ENCODE measurements around the gene ZBTB24. TPM values are rescaled to one million over a fixed set of nuclear protein-coding genes. Genes with fewer than 3 reads are reported as not detected.

The ZBTB24 gene
- total RNA-seq, 2 experiments from 2014 or later, result 15.3 to 17.0 TPM

DNA sequence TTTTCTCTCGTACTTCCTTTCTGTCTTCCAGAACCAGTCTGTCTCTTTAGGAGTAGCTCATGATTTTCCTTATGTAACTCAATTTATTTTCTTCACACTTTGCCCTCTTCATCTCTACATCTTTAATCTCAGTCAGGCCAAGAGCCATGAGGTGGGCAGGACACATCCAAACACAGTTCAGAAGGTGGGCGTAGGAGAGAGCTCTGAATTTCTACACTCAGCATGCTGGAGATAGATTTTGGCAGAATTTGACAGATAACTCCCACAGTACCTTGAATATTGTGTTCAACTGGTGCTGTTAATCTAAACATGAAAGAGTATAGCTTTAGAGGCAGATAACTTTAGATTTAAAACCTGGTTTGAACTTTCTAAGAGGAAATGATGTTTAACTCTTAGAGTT, 23.8 kb upstream of the ZBTB24 start:
- Histone ChIP-seq H2AFZ (ENCODE audit: low read length) (no peak overlapping the region), H3K36me3 (ENCODE audit: insufficient read depth, low read length) (no peaks in the 10 kb centered on the region), H3K9me2 (ENCODE audit: insufficient read depth, low read length) (no peaks in the 10 kb centered on the region), H3K4me1 (ENCODE audit: insufficient read depth, low read length, poor library complexity, severe bottlenecking) (no peaks in the 10 kb centered on the region), H3K4me3 (ENCODE audit: low read depth, low read length, poor library complexity, severe bottlenecking) (no peak overlapping the region), H3K79me2 (ENCODE audit: insufficient read depth, low read depth, low read length) (no peaks in the 10 kb centered on the region), H3K9me3 (ENCODE audit: low read length) (no peaks in the 10 kb centered on the region), H3K4me2 (ENCODE audit: low read length) (no peak overlapping the region), H4K20me1 (ENCODE audit: insufficient read depth, low read length) (no peaks in the 10 kb centered on the region), H3K27ac (ENCODE audit: low read depth, low read length, poor library complexity, severe bottlenecking) (no peak overlapping the region)
- DNase-seq (ENCODE audit: low spot score), result no peak
- intact Hi-C loops (cut with micrococcal nuclease; ENCODE audit: unreplicated experiment), result no loop called here
- ChIA-PET CTCF (ENCODE audit: unreplicated experiment) (no interaction called here), POLR2A (no interaction called here)
- TF ChIP-seq, protein P1, sequence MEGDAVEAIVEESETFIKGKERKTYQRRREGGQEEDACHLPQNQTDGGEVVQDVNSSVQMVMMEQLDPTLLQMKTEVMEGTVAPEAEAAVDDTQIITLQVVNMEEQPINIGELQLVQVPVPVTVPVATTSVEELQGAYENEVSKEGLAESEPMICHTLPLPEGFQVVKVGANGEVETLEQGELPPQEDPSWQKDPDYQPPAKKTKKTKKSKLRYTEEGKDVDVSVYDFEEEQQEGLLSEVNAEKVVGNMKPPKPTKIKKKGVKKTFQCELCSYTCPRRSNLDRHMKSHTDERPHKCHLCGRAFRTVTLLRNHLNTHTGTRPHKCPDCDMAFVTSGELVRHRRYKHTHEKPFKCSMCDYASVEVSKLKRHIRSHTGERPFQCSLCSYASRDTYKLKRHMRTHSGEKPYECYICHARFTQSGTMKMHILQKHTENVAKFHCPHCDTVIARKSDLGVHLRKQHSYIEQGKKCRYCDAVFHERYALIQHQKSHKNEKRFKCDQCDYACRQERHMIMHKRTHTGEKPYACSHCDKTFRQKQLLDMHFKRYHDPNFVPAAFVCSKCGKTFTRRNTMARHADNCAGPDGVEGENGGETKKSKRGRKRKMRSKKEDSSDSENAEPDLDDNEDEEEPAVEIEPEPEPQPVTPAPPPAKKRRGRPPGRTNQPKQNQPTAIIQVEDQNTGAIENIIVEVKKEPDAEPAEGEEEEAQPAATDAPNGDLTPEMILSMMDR (conservative IDR thresholded peaks at IDR 0.05; ENCODE audit: low read length), result no peak
- TF ChIP-seq EZH2phosphoT487 (IDR thresholded peaks at IDR 0.05; ENCODE audit: borderline replicate concordance, low read depth, low read length), result no peak
- no TSS peak for BruUV-seq (replicated peaks)

DNA sequence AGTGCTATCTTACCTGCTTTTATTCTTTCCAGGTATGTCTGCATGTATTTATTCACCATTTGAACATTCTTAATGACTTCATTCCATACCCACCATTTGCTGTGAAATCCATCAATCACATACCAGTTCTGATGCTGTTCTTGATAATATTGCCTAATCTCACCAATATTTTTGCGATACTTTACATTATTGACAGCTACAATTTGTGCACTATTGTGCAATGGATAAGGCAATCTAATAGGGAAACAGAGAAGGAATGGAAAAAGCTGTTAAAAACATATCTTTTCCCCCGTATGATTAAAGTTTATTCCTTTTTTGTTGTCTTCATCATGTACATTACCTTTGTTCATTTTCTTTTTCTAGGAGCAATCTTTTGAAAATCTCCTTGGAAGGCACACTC, 23.3 kb upstream of the ZBTB24 start:
- no peak overlapping the region for H3K4me3 ChIP-seq (ENCODE audit: low read depth, low read length, poor library complexity, severe bottlenecking)
- H3K27ac ChIP-seq (ENCODE audit: low read depth, low read length, poor library complexity, severe bottlenecking), result no peak overlapping the region
- intact Hi-C loops (cut with micrococcal nuclease; ENCODE audit: unreplicated experiment), result no loop called here
- no peaks in the 10 kb centered on the region for H3K36me3 ChIP-seq (ENCODE audit: insufficient read depth, low read length)
- H3K4me2 ChIP-seq (ENCODE audit: low read length), result no peak overlapping the region
- ChIA-PET POLR2A (no interaction called here), CTCF (ENCODE audit: unreplicated experiment) (no interaction called here)
- no peak overlapping the region for H2AFZ ChIP-seq (ENCODE audit: low read length)
- no peaks in the 10 kb centered on the region for H3K4me1 ChIP-seq (ENCODE audit: insufficient read depth, low read length, poor library complexity, severe bottlenecking)
- TF ChIP-seq, protein P1 (conservative IDR thresholded peaks at IDR 0.05; ENCODE audit: low read length), result no peak
- no peak for TF ChIP-seq EZH2phosphoT487 (IDR thresholded peaks at IDR 0.05; ENCODE audit: borderline replicate concordance, low read depth, low read length)
- BruUV-seq (replicated peaks), result no TSS peak
- no peaks in the 10 kb centered on the region for H4K20me1 ChIP-seq (ENCODE audit: insufficient read depth, low read length)
- no peaks in the 10 kb centered on the region for H3K9me2 ChIP-seq (ENCODE audit: insufficient read depth, low read length)
- no peak for DNase-seq (ENCODE audit: low spot score)
- H3K9me3 ChIP-seq (ENCODE audit: low read length), result no peaks in the 10 kb centered on the region
- no peaks in the 10 kb centered on the region for H3K79me2 ChIP-seq (ENCODE audit: insufficient read depth, low read depth, low read length)

DNA sequence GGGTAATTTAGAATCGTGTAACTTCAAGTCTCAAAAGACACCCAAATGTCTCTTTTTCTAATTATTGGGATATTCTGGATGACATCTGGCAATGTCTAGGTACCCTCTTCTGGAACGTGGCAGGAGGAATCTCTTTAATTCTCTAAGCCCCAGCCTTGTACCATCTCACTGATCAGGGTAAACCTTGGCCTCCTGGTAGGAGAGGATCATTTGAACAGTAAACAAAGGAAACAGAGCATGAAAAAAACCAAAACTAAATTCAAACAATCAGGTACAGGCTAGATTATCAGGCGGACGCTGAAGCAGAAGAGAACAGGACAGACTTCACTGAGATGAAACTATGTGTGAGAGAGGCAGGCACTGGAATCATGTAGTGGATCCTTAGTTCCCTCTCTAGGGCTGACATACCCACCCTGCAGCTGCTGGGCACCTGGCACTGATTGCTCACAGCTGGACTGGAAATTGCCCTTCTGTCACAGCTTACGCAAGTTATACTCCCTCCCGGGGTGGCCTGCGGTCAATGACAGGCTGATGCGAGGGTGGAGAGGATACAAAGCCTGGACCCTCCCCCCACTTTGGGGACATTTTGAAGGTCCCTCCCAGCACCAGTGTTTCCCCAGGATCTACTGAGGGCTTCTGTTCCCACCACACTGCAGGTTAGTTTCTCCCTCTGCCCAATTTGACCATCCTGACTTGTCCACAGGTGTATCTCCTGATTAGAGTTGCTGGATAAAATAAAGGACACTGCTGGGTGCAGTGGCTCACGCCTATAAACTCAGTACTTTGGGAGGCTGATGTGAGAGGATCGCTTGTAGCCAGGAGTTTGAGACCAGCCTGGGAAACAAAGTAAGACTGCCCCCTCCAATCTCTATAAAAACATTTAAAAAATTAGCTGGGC, 20.6 kb upstream of the ZBTB24 start:
- BruUV-seq (replicated peaks), result no TSS peak
- Histone ChIP-seq H2AFZ (ENCODE audit: low read length) (no peak overlapping the region), H3K79me2 (ENCODE audit: insufficient read depth, low read depth, low read length) (no peaks in the 10 kb centered on the region), H4K20me1 (ENCODE audit: insufficient read depth, low read length) (no peaks in the 10 kb centered on the region), H3K36me3 (ENCODE audit: insufficient read depth, low read length) (no peaks in the 10 kb centered on the region), H3K4me1 (ENCODE audit: insufficient read depth, low read length, poor library complexity, severe bottlenecking) (no peaks in the 10 kb centered on the region), H3K9me3 (ENCODE audit: low read length) (no peaks in the 10 kb centered on the region), H3K4me2 (ENCODE audit: low read length) (no peak overlapping the region), H3K4me3 (ENCODE audit: low read depth, low read length, poor library complexity, severe bottlenecking) (no peak overlapping the region), H3K9me2 (ENCODE audit: insufficient read depth, low read length) (no peaks in the 10 kb centered on the region), H3K27ac (ENCODE audit: low read depth, low read length, poor library complexity, severe bottlenecking) (no peak overlapping the region)
- CTCF ChIA-PET (ENCODE audit: unreplicated experiment), result no interaction called here
- intact Hi-C loops (cut with micrococcal nuclease; ENCODE audit: unreplicated experiment), result no loop called here
- POLR2A ChIA-PET, result no interaction called here
- DNase-seq (ENCODE audit: low spot score), result no peak
- no peak for TF ChIP-seq EZH2phosphoT487 (IDR thresholded peaks at IDR 0.05; ENCODE audit: borderline replicate concordance, low read depth, low read length)
- TF ChIP-seq, protein P1 (conservative IDR thresholded peaks at IDR 0.05; ENCODE audit: low read length), result no peak
